GM19240 (cell line): Measurements from ENCODE around the gene ZCCHC13.
A peak's percentile ranks its signal among the peaks of the same experiment; 100 is the strongest.
"Not testable (repeated sequence)": the region's sequence is repeated elsewhere in the genome, so short reads cannot be mapped to it uniquely, and the experiment has no call there.

Experiments
- DNase-seq: peaks from one replicate; pipeline ENCODE4 v3.0.0; 2011; ENCODE audit warnings: low spot score; ENCODE audit not compliant: insufficient read length

ZCCHC13 gene

GRCh38 chrX:74304016-74304415 is at the start of gene ZCCHC13:
TSS of gene ZCCHC13 (plus strand) at chrX:74304180. CDS start at chrX:74304267, 87 bp downstream.
- DNase-seq: no peak

- not testable (repeated sequence) for DNase-seq
These were observed 45.9 kb upstream of the ZCCHC13 start for GRCh38 chrX:74258111-74258510.

- no peak for DNase-seq
These were observed 44.0 kb upstream of the ZCCHC13 start for GRCh38 chrX:74259885-74260491.

- no peak for DNase-seq
These were observed 41.3 kb upstream of the ZCCHC13 start for GRCh38 chrX:74262452-74263209.

- no peak for DNase-seq
These were observed 33.6 kb upstream of the ZCCHC13 start for GRCh38 chrX:74270393-74270792.

- DNase-seq: no peak
These were observed 31.8 kb upstream of the ZCCHC13 start for GRCh38 chrX:74272230-74272629.

GRCh38 chrX:74274516-74274915 is 29.5 kb upstream of the ZCCHC13 start:
- no peak for DNase-seq

GRCh38 chrX:74277320-74277719 is 26.7 kb upstream of the ZCCHC13 start:
- DNase-seq: no peak

- DNase-seq: no peak
These were observed 26.1 kb upstream of the ZCCHC13 start for GRCh38 chrX:74277846-74278245.

GRCh38 chrX:74280759-74281158 is 23.2 kb upstream of the ZCCHC13 start:
- no peak for DNase-seq

- DNase-seq: no peak
These were observed 19.5 kb upstream of the ZCCHC13 start for GRCh38 chrX:74284391-74284952.

- no peak for DNase-seq
These were observed 16.8 kb upstream of the ZCCHC13 start for GRCh38 chrX:74286950-74287740.

- DNase-seq: no peak
These were observed 12.4 kb upstream of the ZCCHC13 start for GRCh38 chrX:74291577-74291963.

- DNase-seq: peak; percentile 22
These were observed 11.8 kb upstream of the ZCCHC13 start for GRCh38 chrX:74291964-74292807.

GRCh38 chrX:74292808-74293123 is 11.2 kb upstream of the ZCCHC13 start:
- DNase-seq: no peak

GRCh38 chrX:74293343-74293946 is 10.5 kb upstream of the ZCCHC13 start:
- DNase-seq: peak; percentile 9

- DNase-seq: no peak
These were observed 8.9 kb upstream of the ZCCHC13 start for GRCh38 chrX:74295101-74295500.

- no peak for DNase-seq
These were observed 6.2 kb upstream of the ZCCHC13 start for GRCh38 chrX:74297766-74298165.

- DNase-seq: no peak
These were observed 3.1 kb upstream of the ZCCHC13 start for GRCh38 chrX:74300869-74301268.

GRCh38 chrX:74318672-74319071 is 14.7 kb downstream of the ZCCHC13 start:
- no peak for DNase-seq

- not testable (repeated sequence) for DNase-seq
These were observed 15.3 kb downstream of the ZCCHC13 start for GRCh38 chrX:74319321-74319720.
